GM19023 (cell line): ENCODE results near the gene LMO7.

ENCODE experiments used
- ATAC-seq: cut with Tn5 transposase; IDR thresholded peaks from one replicate; pipeline ENCODE4 v1.9.1; 2021; ENCODE audit warnings: mild to moderate bottlenecking, moderate library complexity; ENCODE audit not compliant: unreplicated experiment

LMO7 gene

GRCh38 chr13:75635828-75636435 is at the start of gene LMO7:
Gene LMO7 (plus strand): TSS chr13:75636330. CDS start chr13:75636658, 328 bp downstream.
- peak; percentile 64 for ATAC-seq

- ATAC-seq = no peak
Observed at GRCh38 chr13:75587679-75588078, 48.5 kb upstream of the LMO7 start.

GRCh38 chr13:75596657-75597182 is 39.4 kb upstream of the LMO7 start:
- ATAC-seq = no peak

GRCh38 chr13:75600371-75600770 is 35.8 kb upstream of the LMO7 start:
- no peak for ATAC-seq

- ATAC-seq = no peak
Observed at GRCh38 chr13:75603038-75603437, 33.1 kb upstream of the LMO7 start.

GRCh38 chr13:75607447-75607846 is 28.7 kb upstream of the LMO7 start:
- no peak for ATAC-seq

- no peak for ATAC-seq
Observed at GRCh38 chr13:75610466-75610865, 25.7 kb upstream of the LMO7 start.

- ATAC-seq = no peak
Observed at GRCh38 chr13:75612354-75612753, 23.8 kb upstream of the LMO7 start.

GRCh38 chr13:75617230-75617629 is 18.9 kb upstream of the LMO7 start:
- no peak for ATAC-seq

- no peak for ATAC-seq
Observed at GRCh38 chr13:75618308-75618707, 17.8 kb upstream of the LMO7 start.

- ATAC-seq = no peak
Observed at GRCh38 chr13:75620020-75620419, 16.1 kb upstream of the LMO7 start.

GRCh38 chr13:75621147-75621546 is 15.0 kb upstream of the LMO7 start:
- no peak for ATAC-seq

- no peak for ATAC-seq
Observed at GRCh38 chr13:75628801-75629200, 7.3 kb upstream of the LMO7 start.

- no peak for ATAC-seq
Observed at GRCh38 chr13:75633285-75633684, 2.8 kb upstream of the LMO7 start.

- no peak for ATAC-seq
Observed at GRCh38 chr13:75635101-75635827, 866 bp upstream of the LMO7 start.

GRCh38 chr13:75636436-75637180 is 478 bp downstream of the LMO7 start:
- peak; percentile 53 for ATAC-seq

GRCh38 chr13:75637181-75637750 is 1.1 kb downstream of the LMO7 start:
- no peak for ATAC-seq

- no peak for ATAC-seq
Observed at GRCh38 chr13:75639454-75639853, 3.3 kb downstream of the LMO7 start.

GRCh38 chr13:75641026-75641425 is 4.9 kb downstream of the LMO7 start:
- ATAC-seq = no peak

- ATAC-seq = no peak
Observed at GRCh38 chr13:75643182-75643581, 7.1 kb downstream of the LMO7 start.

GRCh38 chr13:75643693-75644092 is 7.6 kb downstream of the LMO7 start:
- ATAC-seq = no peak
